Gastroesophageal sphincter (tissue), 3 donors: ENCODE results near the gene TNXB.
"Not testable (repeated sequence)": the region's sequence is repeated elsewhere in the genome, so short reads cannot be mapped to it uniquely, and the experiment has no call there.

ENCODE experiments used
- EP300 ChIP-seq: sonication (generic); formaldehyde crosslinking; IDR thresholded peaks from one replicate; pipeline ENCODE4 v1.6.1; 2017; ENCODE audit warnings: antibody characterized with exemption, mild to moderate bottlenecking
- POLR2A ChIP-seq, 2 donors: fragments of 450-650 bp; IDR thresholded peaks; one replicate each; pipeline ENCODE4 v1.6.1; 2017; ENCODE audit warnings: antibody characterized with exemption in 2 of 2, mild to moderate bottlenecking in 2 of 2, moderate library complexity in 1 of 2
- POLR2AphosphoS5 ChIP-seq: sonication (generic); formaldehyde crosslinking; IDR thresholded peaks from one replicate; pipeline ENCODE4 v1.6.1; 2017; ENCODE audit warnings: antibody characterized with exemption
- TF ChIP-seq, protein P1 (sequence below), 4 experiments: fragments of 200-600 bp in 2 of 4; fragments of 450-650 bp in 2 of 4; sonication (generic) in 1 of 4; IDR thresholded peaks; one replicate each; pipeline ENCODE4 v1.5.1; 2017 to 2019; ENCODE audit warnings: antibody characterized with exemption in 4 of 4, mild to moderate bottlenecking in 2 of 4, moderate library complexity in 2 of 4

DNA sequence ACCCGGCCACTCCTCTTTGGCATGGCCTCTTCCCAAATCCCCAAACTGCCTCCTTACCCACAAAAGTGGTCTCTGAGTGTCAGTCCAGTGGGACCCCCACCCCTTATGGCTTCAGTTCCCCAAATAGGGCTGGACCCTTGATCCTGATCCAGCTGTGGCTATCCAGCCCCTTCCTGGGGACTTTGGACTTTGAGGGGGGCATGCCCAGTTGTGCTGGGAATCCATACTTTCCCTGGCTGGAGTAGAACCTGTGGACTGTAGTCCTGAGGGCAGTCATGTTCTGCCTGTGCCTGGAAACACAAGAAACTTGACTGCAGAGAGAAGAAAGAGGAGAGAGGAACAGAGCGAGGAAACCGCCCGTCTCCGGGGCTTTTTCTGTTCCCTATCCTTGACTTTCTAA, 72.0 kb downstream of the TNXB start:
- not testable (repeated sequence) for TF ChIP-seq POLR2A (IDR thresholded peaks at IDR 0.05); EP300; POLR2AphosphoS5
- TF ChIP-seq, protein P1, sequence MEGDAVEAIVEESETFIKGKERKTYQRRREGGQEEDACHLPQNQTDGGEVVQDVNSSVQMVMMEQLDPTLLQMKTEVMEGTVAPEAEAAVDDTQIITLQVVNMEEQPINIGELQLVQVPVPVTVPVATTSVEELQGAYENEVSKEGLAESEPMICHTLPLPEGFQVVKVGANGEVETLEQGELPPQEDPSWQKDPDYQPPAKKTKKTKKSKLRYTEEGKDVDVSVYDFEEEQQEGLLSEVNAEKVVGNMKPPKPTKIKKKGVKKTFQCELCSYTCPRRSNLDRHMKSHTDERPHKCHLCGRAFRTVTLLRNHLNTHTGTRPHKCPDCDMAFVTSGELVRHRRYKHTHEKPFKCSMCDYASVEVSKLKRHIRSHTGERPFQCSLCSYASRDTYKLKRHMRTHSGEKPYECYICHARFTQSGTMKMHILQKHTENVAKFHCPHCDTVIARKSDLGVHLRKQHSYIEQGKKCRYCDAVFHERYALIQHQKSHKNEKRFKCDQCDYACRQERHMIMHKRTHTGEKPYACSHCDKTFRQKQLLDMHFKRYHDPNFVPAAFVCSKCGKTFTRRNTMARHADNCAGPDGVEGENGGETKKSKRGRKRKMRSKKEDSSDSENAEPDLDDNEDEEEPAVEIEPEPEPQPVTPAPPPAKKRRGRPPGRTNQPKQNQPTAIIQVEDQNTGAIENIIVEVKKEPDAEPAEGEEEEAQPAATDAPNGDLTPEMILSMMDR (IDR thresholded peaks at IDR 0.05) = not testable (repeated sequence)
